UCSD-AML1 (cell line): ENCODE measurements around the gene ADPRS.

ENCODE experiments used
- DNase-seq: peaks from one replicate; lab custom pipeline; 2025; ENCODE audit not compliant: unreplicated experiment; lab: John Stamatoyannopoulos, UW

Gene ADPRS

DNA sequence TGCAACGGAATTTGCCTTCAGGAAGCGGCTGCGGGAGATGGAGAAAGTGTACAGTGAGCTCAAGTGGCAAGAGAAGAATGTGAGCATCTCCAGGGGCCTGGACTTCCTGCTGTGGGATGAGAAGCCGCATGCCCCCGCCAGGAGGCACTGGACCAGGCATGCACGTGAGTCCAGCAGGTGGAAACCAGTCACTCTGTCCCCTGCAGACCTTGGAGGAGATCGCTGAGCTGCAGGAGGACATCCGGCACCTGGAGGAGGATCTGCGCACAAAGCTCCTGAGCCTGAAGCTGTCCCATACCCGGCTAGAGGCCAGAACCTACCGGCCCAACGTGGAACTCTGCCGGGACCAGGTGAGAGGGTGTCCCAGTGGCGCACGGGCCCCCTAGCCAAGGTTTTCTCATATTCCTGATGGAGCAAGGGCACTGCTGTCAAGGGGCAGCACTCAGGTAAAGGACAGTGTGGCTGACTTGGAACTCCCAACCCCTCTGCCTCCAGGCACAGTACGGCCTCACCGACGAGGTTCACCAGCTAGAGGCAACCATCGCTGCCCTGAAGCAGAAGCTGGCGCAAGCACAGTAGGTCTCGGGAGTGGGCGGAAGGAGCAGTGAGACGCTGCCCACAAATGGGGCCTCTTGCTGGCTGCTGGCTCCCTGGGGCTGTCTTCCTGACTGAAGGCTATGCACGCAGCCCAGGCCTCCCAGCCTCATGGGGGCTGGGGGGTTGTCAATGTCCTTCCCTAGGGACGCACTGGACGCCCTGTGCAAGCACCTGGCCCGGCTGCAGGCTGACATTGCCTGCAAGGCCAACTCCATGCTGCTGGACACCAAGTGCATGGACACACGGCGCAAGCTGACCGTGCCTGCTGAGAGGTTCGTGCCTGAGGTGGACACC lies 1.2 kb upstream of the ADPRS start:
- no peak for DNase-seq

GRCh38 chr1:36088265-36088576 lies 471 bp upstream of the ADPRS start:
- no peak for DNase-seq

DNA sequence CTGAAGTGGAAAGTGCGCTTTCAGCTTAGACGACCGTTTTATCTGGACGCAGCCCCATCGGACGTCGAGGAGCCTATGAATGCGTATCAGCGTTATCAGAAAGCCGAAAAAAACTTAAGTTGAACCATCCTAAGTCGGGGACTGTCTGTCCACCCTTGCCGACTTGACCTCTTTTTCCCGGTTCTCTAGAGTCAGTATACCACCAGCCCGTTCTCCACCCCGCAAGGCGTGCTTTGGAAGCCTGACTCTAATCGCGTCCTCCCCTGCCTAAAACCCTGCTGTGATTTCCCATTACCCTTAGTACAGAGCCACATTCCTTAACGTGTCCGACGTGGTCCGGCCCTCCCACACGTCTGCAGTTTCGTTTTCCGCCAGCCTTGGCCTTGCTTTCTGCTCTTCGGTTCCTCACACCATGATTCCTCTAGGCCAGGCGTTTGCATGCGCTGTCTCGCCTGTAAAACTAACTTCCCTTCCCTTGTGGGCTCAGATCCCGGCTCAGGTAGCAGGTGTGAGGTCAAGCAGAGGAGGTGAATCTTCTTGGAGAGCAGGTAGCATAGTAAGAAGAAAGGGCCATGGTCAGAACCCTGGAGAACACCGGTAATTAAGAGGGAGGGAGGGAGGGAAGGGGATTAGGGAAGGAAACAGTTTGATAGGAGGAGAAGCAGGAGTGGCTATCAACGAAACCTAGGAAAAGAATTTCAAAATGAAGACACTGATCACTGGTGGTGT lies 865 bp downstream of the ADPRS start:
- DNase-seq = peak; percentile 48

DNA sequence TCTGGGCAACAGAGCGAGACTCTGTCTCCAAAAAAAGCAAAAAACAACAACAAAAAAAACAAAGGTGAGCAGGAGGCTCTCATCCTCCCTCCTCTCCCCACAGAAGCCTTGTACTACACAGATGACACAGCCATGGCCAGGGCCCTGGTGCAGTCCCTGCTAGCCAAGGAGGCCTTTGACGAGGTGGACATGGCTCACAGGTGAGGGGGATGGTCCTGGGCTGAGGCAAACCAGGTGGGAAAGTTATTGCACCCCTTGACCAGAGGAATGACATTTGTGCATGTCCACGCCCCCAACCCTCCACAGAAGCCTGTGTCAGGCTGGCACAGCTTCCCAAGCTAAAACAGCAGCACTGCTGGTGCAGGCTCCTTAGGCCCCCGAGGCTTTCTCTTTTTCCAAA lies 2.4 kb downstream of the ADPRS start:
- DNase-seq = no peak

- DNase-seq = no peak
These were observed 3.0 kb downstream of the ADPRS start for GRCh38 chr1:36091698-36092097.

- no peak for DNase-seq
These were observed 3.6 kb downstream of the ADPRS start for GRCh38 chr1:36092166-36092797.

DNA sequence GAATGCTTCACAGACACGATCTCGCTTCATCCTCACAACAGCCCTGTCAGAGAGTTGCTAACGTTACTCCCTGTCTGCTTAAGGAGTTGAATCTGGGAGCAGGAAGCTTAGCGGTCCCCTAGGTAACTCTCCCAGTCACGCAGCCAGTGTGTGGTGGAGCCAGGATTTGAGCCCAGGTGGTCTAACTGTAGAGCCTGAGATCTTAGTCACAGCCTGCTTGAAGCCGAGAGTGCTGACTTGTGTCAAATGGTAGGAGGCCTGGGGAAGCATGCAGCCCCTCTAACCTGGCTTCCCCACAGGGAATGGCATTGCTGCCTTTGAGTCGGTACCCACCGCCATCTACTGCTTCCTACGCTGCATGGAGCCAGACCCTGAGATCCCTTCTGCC lies 4.1 kb downstream of the ADPRS start:
- no peak for DNase-seq

GRCh38 chr1:36093226-36093625 lies 4.5 kb downstream of the ADPRS start:
- DNase-seq = no peak

DNA sequence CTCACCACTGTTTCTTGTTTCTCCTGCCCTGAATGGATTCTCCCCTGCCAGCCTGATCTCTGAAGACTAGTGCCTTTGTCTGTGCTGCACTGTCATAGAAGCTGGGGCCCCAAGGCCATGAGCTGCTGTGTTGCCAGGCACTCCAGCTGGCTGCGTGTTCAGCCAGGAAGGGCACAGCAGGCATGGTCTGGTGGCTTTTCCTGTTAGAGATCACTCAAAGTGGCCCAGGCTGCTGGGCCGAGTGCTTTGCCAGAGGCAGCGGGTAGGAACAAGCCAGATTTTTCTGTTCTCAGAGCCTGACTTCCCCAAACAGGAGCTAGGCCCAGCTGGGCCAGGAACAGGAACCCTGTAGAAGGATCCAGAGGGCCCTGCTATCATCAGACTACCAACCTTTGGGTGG lies 5.2 kb downstream of the ADPRS start:
- no peak for DNase-seq

GRCh38 chr1:36094621-36095061 lies 5.9 kb downstream of the ADPRS start:
- DNase-seq = no peak

GRCh38 chr1:36095760-36096405 lies 7.2 kb downstream of the ADPRS start:
- DNase-seq = no peak

DNA sequence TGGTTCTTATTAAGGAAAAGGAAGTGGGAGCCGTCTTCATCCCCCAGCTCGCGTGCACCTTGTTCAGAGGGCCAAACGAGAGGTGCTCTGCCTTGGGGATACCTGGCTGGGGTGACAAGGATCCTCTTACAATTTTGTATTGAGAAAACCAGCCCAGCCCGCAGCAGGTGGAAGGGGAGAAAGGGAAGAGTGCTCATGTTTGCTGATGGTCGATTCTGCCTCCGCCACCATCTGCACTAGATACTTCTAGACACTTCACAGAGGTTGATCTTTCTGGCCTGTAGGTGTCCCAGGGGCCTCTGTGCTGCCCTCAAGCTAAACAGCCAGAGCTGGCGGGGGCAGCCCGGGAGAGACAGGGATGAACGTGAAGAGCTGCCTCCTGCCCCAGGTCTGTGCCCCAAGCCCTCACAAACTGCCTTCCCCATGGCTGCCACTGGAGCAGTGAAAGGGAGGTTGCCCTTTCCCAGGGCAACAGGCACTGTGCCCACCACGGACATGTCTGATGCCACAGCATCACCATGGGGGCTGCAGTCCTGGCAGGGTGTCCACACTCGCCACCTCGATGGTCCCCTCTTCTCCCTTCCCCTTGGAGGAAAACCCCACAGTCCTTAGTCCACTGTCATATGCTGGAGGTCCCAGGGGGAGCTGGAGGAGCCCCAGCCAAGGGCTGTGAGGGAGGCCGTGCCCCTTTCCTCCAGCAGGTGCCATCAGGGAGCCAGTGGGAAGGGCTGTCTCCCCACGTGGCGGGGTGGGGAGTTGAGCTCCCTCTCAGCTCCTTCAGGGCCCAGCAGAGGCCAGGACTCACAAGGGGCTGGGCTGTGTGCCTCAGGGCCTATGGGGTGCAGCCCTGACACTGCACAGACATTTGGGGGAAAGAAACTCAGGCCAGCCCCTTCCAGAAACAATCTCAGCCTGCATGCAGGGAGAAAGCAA lies 8.1 kb downstream of the ADPRS start:
- DNase-seq = peak; percentile 19

GRCh38 chr1:36097693-36098585 lies 9.2 kb downstream of the ADPRS start:
- DNase-seq = no peak

DNA sequence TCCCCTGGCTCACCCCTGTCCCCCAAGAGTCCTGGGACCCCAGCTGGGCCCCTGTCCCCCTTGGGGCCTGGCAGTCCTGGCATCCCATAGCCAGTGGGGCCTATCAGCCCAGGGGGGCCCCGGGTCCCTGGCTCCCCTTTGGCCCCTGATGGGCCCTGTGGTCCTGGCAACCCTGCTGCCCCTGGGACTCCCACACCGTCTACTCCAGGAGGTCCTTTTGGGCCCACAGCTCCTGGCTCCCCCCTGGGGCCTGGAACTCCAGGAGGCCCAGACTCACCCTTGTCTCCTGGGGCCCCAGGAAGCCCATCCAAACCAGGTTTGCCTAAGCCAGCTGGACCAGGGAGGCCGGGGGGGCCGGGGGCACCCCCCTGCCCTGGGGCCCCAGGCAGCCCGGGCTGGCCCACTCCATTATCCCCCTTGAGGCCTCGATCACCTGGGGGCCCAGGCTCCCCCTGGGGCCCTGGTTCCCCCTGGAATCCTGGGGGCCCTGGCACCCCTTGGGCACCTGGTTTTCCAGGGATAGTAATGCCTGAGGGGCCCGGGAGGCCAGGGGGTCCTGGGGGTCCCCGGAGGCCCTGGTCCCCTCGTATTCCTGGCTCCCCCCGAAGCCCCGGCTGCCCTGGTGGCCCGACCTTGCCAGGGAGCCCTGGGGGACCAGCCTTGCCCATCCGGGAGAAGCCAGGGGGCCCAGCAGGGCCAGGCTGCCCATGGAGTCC lies 10.1 kb downstream of the ADPRS start:
- no peak for DNase-seq

GRCh38 chr1:36099681-36100341 lies 11.1 kb downstream of the ADPRS start:
- peak; percentile 79 for DNase-seq

- DNase-seq = no peak
These were observed 11.7 kb downstream of the ADPRS start for GRCh38 chr1:36100376-36100775.

GRCh38 chr1:36101546-36101945 lies 12.9 kb downstream of the ADPRS start:
- no peak for DNase-seq

GRCh38 chr1:36106269-36106668 lies 17.6 kb downstream of the ADPRS start:
- no peak for DNase-seq
